Measurements from ENCODE around the gene GCA. TPM values are rescaled to one million over a fixed set of nuclear protein-coding genes. Genes with fewer than 3 reads are reported as not detected.

Gene GCA
- total and polyA plus RNA-seq, 2 of the 13 experiments (the other 11 are each of a cell fraction or from before 2014, with no cell fraction given) = 42.0 to 48.3 TPM

DNA sequence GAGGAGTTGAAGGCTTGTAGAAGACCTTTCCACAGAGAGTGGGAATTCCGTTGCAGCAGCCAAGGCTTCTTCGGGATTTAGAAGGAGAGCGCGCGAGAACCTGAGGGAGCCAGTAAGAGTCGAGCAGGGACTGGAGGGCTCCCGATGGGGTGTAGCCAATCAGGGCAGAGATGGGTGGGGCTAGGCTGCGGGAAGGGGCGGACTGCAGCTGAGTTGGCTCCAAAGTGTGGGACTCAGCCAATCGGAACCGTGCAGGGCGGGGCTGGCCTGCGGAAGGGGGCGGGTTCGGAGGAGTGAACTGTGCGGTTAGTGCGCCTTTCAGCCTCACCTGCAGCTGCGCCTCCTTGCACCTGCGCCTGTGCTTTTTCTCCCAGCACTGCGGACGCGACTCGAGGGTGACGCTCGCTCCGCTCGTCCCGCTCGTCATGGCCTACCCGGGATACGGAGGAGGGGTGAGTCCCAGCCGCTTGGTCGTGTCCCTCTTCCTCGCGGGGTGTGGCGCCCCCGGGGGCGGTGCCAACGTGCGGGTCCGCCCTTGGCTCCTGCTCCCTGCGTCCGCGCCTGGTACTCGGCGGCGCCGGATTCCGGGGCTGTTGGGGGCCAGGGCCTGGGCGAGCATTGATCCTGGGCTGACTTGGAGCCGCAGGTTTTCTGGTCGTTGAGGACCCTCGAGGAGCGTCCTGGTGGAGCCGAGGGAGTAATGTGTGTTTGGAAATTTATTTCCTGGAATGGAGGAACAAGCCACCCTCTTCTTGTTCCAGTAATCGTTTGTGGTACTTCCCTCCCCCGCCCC, at the start of gene GCA (continued):
- TF ChIP-seq, protein P1, sequence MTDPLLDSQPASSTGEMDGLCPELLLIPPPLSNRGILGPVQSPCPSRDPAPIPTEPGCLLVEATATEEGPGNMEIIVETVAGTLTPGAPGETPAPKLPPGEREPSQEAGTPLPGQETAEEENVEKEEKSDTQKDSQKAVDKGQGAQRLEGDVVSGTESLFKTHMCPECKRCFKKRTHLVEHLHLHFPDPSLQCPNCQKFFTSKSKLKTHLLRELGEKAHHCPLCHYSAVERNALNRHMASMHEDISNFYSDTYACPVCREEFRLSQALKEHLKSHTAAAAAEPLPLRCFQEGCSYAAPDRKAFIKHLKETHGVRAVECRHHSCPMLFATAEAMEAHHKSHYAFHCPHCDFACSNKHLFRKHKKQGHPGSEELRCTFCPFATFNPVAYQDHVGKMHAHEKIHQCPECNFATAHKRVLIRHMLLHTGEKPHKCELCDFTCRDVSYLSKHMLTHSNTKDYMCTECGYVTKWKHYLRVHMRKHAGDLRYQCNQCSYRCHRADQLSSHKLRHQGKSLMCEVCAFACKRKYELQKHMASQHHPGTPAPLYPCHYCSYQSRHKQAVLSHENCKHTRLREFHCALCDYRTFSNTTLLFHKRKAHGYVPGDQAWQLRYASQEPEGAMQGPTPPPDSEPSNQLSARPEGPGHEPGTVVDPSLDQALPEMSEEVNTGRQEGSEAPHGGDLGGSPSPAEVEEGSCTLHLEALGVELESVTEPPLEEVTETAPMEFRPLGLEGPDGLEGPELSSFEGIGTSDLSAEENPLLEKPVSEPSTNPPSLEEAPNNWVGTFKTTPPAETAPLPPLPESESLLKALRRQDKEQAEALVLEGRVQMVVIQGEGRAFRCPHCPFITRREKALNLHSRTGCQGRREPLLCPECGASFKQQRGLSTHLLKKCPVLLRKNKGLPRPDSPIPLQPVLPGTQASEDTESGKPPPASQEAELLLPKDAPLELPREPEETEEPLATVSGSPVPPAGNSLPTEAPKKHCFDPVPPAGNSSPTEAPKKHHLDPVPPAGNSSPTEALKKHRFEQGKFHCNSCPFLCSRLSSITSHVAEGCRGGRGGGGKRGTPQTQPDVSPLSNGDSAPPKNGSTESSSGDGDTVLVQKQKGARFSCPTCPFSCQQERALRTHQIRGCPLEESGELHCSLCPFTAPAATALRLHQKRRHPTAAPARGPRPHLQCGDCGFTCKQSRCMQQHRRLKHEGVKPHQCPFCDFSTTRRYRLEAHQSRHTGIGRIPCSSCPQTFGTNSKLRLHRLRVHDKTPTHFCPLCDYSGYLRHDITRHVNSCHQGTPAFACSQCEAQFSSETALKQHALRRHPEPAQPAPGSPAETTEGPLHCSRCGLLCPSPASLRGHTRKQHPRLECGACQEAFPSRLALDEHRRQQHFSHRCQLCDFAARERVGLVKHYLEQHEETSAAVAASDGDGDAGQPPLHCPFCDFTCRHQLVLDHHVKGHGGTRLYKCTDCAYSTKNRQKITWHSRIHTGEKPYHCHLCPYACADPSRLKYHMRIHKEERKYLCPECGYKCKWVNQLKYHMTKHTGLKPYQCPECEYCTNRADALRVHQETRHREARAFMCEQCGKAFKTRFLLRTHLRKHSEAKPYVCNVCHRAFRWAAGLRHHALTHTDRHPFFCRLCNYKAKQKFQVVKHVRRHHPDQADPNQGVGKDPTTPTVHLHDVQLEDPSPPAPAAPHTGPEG (CRISPR knock-in tag; IDR thresholded peaks at IDR 0.05) = no peak
- no peak for TF ChIP-seq ZNF280D (CRISPR knock-in tag; IDR thresholded peaks at IDR 0.05)
- TF ChIP-seq THYN1 (CRISPR knock-in tag; IDR thresholded peaks at IDR 0.05; ENCODE audit: borderline replicate concordance, low read depth) = no peak
- TF ChIP-seq NCOA1 (CRISPR knock-in tag; IDR thresholded peaks at IDR 0.05) = peak; percentile 49; the same call in 1 of the 2 replicates
- no peak for TF ChIP-seq KDM4B (CRISPR knock-in tag; IDR thresholded peaks at IDR 0.05)
- TF ChIP-seq MLX (CRISPR knock-in tag; IDR thresholded peaks at IDR 0.05) = no peak
- TF ChIP-seq NR2C2 (CRISPR knock-in tag; IDR thresholded peaks at IDR 0.05; ENCODE audit: borderline replicate concordance) = no peak
- 0 out of 2 replicates have a peak, but pooled peaks have one; percentile 38 for TF ChIP-seq MAZ (IDR thresholded peaks at IDR 0.05; ENCODE audit: borderline replicate concordance, low read depth, low read length)
- TF ChIP-seq MAZ (CRISPR knock-in tag; IDR thresholded peaks at IDR 0.05; ENCODE audit: low read depth) = peak; percentile 85
- TF ChIP-seq NFE2L1 (CRISPR knock-in tag; IDR thresholded peaks at IDR 0.05; ENCODE audit: borderline replicate concordance) = 0 out of 2 replicates have a peak, but pooled peaks have one; percentile 81
- no peak for TF ChIP-seq ZNF251 (CRISPR knock-in tag; IDR thresholded peaks at IDR 0.05)
- TF ChIP-seq FOXC1 (CRISPR knock-in tag; IDR thresholded peaks at IDR 0.05; ENCODE audit: borderline replicate concordance) = peak; percentile 33; the same call in 1 of the 2 replicates
- TF ChIP-seq TGIF2 (CRISPR knock-in tag; IDR thresholded peaks at IDR 0.05) = peak; percentile 84; the same call in 1 of the 2 replicates
- TF ChIP-seq ZNF577 (CRISPR knock-in tag; IDR thresholded peaks at IDR 0.05; ENCODE audit: borderline replicate concordance, low read depth) = no peak
- TF ChIP-seq, protein P2, sequence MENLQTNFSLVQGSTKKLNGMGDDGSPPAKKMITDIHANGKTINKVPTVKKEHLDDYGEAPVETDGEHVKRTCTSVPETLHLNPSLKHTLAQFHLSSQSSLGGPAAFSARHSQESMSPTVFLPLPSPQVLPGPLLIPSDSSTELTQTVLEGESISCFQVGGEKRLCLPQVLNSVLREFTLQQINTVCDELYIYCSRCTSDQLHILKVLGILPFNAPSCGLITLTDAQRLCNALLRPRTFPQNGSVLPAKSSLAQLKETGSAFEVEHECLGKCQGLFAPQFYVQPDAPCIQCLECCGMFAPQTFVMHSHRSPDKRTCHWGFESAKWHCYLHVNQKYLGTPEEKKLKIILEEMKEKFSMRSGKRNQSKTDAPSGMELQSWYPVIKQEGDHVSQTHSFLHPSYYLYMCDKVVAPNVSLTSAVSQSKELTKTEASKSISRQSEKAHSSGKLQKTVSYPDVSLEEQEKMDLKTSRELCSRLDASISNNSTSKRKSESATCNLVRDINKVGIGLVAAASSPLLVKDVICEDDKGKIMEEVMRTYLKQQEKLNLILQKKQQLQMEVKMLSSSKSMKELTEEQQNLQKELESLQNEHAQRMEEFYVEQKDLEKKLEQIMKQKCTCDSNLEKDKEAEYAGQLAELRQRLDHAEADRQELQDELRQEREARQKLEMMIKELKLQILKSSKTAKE (CRISPR knock-in tag; IDR thresholded peaks at IDR 0.05; ENCODE audit: borderline replicate concordance) = no peak
- peak; percentile 63; the same call in 1 of the 2 replicates for TF ChIP-seq RFXANK (CRISPR knock-in tag; IDR thresholded peaks at IDR 0.05)
- TF ChIP-seq MED8 (CRISPR knock-in tag; IDR thresholded peaks at IDR 0.05; ENCODE audit: insufficient replicate concordance) = peak; percentile 52
